B cell (primary cell): ENCODE data around the gene BBX.

Experiments
- CTCF ChIP-seq: fragments of 200-600 bp; IDR thresholded peaks from one replicate; pipeline ENCODE4 v1.8.0; 2022; ENCODE audit warnings: antibody characterized with exemption, mild to moderate bottlenecking
- EZH2 ChIP-seq: IDR thresholded peaks from 2 replicates; pipeline ENCODE4 v1.6.1; 2012; ENCODE audit warnings: borderline replicate concordance, low read depth, mild to moderate bottlenecking, moderate library complexity, low read length; ENCODE audit not compliant: insufficient read depth, poor library complexity, severe bottlenecking

GRCh38 chr3:107831590-107831989, 308.8 kb downstream of the BBX start:
- TF ChIP-seq CTCF (no peak), EZH2 (no peak)
